Heart left ventricle (tissue), 13 donors: Measurements from ENCODE around the gene SERPINB2.
"Not testable (repeated sequence)": the region's sequence is repeated elsewhere in the genome, so short reads cannot be mapped to it uniquely, and the experiment has no call there.

Experiments
- POLR2A ChIP-seq, 2 donors: fragments of 450-650 bp; IDR thresholded peaks; one replicate each; pipeline ENCODE4 v1.6.1; 2017; ENCODE audit warnings: antibody characterized with exemption in 2 of 2, mild to moderate bottlenecking in 2 of 2, moderate library complexity in 2 of 2
- TF ChIP-seq, protein P1 (sequence below), 12 donors: fragments of 200-600 bp; sonication (generic) in 4 of 12; IDR thresholded peaks; one replicate each; pipeline versions ENCODE4 v1.5.0 to v1.8.0; 2018 to 2022; ENCODE audit warnings: antibody characterized with exemption in 12 of 12, mild to moderate bottlenecking in 5 of 12
- donor health status: ischemic (EF 13 %, LVEDD 7.1; RV severe dilation, severe dysfunction).
- donor health status: DM: no; HTN: yes; CAD: no.
- donor health status: DM: no; HTN: no; CAD: no.
- donor health status: ischemic (EF 25% LVEDD 6.9; RV normal size, moderate dysfunction).
- donor health status: ischemic (EF 25% LVEDD 5.7; RV mildly dilated, moderate dysfunction).
- donor health status: ischemic (EF 35%, LVEDD 5.7; RV mildly dilated, moderate dysfunction).
- donor health status: nonischemic (EF 11% LVEDD 7.7; RV severe dilation, severe dysfunction).
- donor health status: DM: yes; HTN: yes; CAD: no.
- donor health status: PGD.
- donor health status: ischemic (EF 29% LVEDD 5.4; RV normal size, mild dysfunction).
- donor health status: nonischemic (EF 23%, LVEDD 6.1; RV moderate dilation, normal function).

GRCh38 chr18:63929369-63929768 is 41.9 kb downstream of the SERPINB2 start:
- TF ChIP-seq, protein P1, sequence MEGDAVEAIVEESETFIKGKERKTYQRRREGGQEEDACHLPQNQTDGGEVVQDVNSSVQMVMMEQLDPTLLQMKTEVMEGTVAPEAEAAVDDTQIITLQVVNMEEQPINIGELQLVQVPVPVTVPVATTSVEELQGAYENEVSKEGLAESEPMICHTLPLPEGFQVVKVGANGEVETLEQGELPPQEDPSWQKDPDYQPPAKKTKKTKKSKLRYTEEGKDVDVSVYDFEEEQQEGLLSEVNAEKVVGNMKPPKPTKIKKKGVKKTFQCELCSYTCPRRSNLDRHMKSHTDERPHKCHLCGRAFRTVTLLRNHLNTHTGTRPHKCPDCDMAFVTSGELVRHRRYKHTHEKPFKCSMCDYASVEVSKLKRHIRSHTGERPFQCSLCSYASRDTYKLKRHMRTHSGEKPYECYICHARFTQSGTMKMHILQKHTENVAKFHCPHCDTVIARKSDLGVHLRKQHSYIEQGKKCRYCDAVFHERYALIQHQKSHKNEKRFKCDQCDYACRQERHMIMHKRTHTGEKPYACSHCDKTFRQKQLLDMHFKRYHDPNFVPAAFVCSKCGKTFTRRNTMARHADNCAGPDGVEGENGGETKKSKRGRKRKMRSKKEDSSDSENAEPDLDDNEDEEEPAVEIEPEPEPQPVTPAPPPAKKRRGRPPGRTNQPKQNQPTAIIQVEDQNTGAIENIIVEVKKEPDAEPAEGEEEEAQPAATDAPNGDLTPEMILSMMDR (IDR thresholded peaks at IDR 0.05) = not testable (repeated sequence)
- TF ChIP-seq POLR2A (IDR thresholded peaks at IDR 0.05) = not testable (repeated sequence)
